Measurements from ENCODE around the gene C21orf58.
"Not testable (repeated sequence)": the region's sequence is repeated elsewhere in the genome, so short reads cannot be mapped to it uniquely, and the experiment has no call there.

C21orf58 gene

GRCh38 chr21:46323710-46324389, at the start of gene C21orf58, which contains the start of gene PCNT:
TSS of gene C21orf58 (minus strand) at chr21:46323870. CDS start at chr21:46322738, 1,132 bp downstream.
TSS of gene PCNT (plus strand) at chr21:46324156. CDS start at chr21:46324229, 73 bp downstream.
- DNase-seq = peak; percentile 99

GRCh38 chr21:46372947-46373346, 49.3 kb upstream of the C21orf58 start:
- not testable (repeated sequence) for DNase-seq

GRCh38 chr21:46372014-46372485, 48.4 kb upstream of the C21orf58 start:
- no peak for DNase-seq

GRCh38 chr21:46371204-46372013, 47.7 kb upstream of the C21orf58 start:
- DNase-seq = no peak

- no peak for DNase-seq
Observed at GRCh38 chr21:46369520-46370235, 46.0 kb upstream of the C21orf58 start.

- peak; percentile 25 for DNase-seq
Observed at GRCh38 chr21:46368533-46369285, 45.0 kb upstream of the C21orf58 start.

GRCh38 chr21:46366966-46367365, 43.3 kb upstream of the C21orf58 start:
- DNase-seq = no peak

- no peak for DNase-seq
Observed at GRCh38 chr21:46366561-46366960, 42.9 kb upstream of the C21orf58 start.

GRCh38 chr21:46366091-46366490, 42.4 kb upstream of the C21orf58 start:
- no peak for DNase-seq

GRCh38 chr21:46363698-46364097, 40.0 kb upstream of the C21orf58 start:
- no peak for DNase-seq

- no peak for DNase-seq
Observed at GRCh38 chr21:46362946-46363345, 39.3 kb upstream of the C21orf58 start.

GRCh38 chr21:46361935-46362334, 38.3 kb upstream of the C21orf58 start:
- no peak for DNase-seq

GRCh38 chr21:46361176-46361575, 37.5 kb upstream of the C21orf58 start:
- no peak for DNase-seq

- no peak for DNase-seq
Observed at GRCh38 chr21:46357684-46358425, 34.2 kb upstream of the C21orf58 start.

GRCh38 chr21:46357335-46357604, 33.6 kb upstream of the C21orf58 start:
- no peak for DNase-seq

GRCh38 chr21:46356494-46357334, 33.0 kb upstream of the C21orf58 start:
- no peak for DNase-seq

GRCh38 chr21:46356005-46356338, 32.3 kb upstream of the C21orf58 start:
- no peak for DNase-seq

- DNase-seq = no peak
Observed at GRCh38 chr21:46355161-46356004, 31.7 kb upstream of the C21orf58 start.

- no peak for DNase-seq
Observed at GRCh38 chr21:46354518-46354917, 30.8 kb upstream of the C21orf58 start.

- DNase-seq = no peak
Observed at GRCh38 chr21:46354046-46354445, 30.4 kb upstream of the C21orf58 start.
